LHCN-M2 (cell line): ENCODE measurements around the gene PIK3C2A. TPM values are rescaled to one million over a fixed set of nuclear protein-coding genes. Genes with fewer than 3 reads are reported as not detected.

ENCODE experiments used
- DNase-seq: peaks from one replicate; pipeline ENCODE4 v3.0.0-alpha.2; 2012; ENCODE audit warnings: low read depth
- total RNA-seq: library from RNA; depleted of rRNA; stranded (reverse); fragments of >200 nt; gene quantifications from 2 replicates; pipeline ENCODE4 v1.2.3, GENCODE V29; 2014; rRNA removed

The PIK3C2A gene
- total RNA-seq, 1 experiment from 2014 or later: 24.9 TPM

DNA sequence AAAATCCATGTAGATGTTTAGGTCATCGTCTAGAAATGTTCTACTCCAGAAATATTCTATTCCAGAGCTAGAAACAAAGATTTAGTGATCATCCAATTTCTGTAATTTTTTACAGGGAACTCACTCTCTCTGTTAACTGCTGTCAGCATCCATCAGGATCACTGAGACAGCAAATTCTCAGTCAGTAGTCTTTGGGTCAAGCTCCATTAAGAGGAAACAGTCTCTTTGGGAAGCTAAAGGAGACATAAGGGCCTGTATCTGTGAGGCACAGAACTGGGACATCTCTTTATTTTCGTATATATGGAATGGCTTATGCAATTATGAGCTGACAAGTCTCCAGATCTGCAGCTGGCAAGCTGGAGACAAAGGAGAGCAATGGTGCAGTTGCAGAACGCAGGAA lies 48.3 kb downstream of the PIK3C2A start:
- no peak for DNase-seq

Other genes starting within 250 kb of the PIK3C2A start
- 0.13 and 0.29 TPM in 2 replicates for gene PLEKHA7, start 193.6 kb downstream of the PIK3C2A start, total RNA-seq
- 674 and 904 TPM in 2 replicates for gene RPS13, start 130.3 kb downstream of the PIK3C2A start, total RNA-seq
- 33.4 and 60.7 TPM in 2 replicates for gene NUCB2, start 68.8 kb upstream of the PIK3C2A start, total RNA-seq
- 2.0 TPM in 2 replicates for gene NCR3LG1, start 143.8 kb upstream of the PIK3C2A start, total RNA-seq
- 0.11 and 0.13 TPM in 2 replicates for gene KCNJ11, start 180.7 kb upstream of the PIK3C2A start, total RNA-seq